ENCODE measurements around the gene PIAS1. TPM values are rescaled to one million over a fixed set of nuclear protein-coding genes. Genes with fewer than 3 reads are reported as not detected.

PIAS1 gene
- total RNA-seq, 4 donors from 2014 or later: 91.6 to 202 (median 111) TPM

GRCh38 chr15:68096099-68096498, 42.0 kb downstream of the PIAS1 start:
- no peaks in the 10 kb centered on the region for H3K27me3 ChIP-seq
- peaks cover 0 to 5% of the 10 kb centered on the region in 2 donors for H3K36me3 ChIP-seq
- intact Hi-C loops (cut with DNase I): no loop called here
- H3K9me3 ChIP-seq: no peaks in the 10 kb centered on the region
- H3K4me3 ChIP-seq (replicated peaks in 1 of 3): no peak overlapping the region
- H3K4me1 ChIP-seq: peaks cover 0 to 7% of the 10 kb centered on the region in 2 donors
- TF ChIP-seq CTCF (IDR thresholded peaks at IDR 0.05) (no peak), POLR2A (IDR thresholded peaks at IDR 0.05) (no peak)
- WGBS, 2 donors: 94 to 98% methylated on average over 1 of the region's 1 CpG
- no peak for DNase-seq
- no peak overlapping the region for H3K27ac ChIP-seq

DNA sequence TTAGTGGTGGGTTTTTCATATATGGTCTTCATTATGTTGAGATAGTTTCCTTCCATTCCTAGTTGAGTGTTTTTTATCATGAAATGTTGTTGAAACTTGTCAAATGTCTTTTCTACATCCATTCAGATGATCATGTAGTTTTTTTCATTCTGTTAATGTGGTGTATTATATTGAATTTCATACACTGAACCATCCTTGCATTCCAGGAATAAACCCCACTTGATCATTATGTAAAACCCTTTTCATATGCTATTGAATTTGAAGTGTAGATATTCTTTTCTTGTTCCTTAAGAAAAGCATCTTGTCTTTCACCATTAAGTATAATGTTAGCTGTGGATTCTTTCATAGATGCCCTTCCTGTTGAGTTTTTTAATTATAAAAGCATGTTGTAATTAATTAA, 42.9 kb downstream of the PIAS1 start:
- no peaks in the 10 kb centered on the region for H3K27me3 ChIP-seq
- H3K9me3 ChIP-seq: no peaks in the 10 kb centered on the region
- H3K27ac ChIP-seq: no peak overlapping the region
- no peak overlapping the region for H3K4me3 ChIP-seq (replicated peaks in 1 of 3)
- TF ChIP-seq CTCF (IDR thresholded peaks at IDR 0.05) (no peak), POLR2A (IDR thresholded peaks at IDR 0.05) (no peak)
- peaks cover 0 to 7% of the 10 kb centered on the region in 2 donors for H3K4me1 ChIP-seq
- no peak for DNase-seq
- peaks cover 0 to 3% of the 10 kb centered on the region in 2 donors for H3K36me3 ChIP-seq
- intact Hi-C loops (cut with DNase I): no loop called here

- intact Hi-C loops (cut with DNase I): no loop called here
- H3K27me3 ChIP-seq: no peaks in the 10 kb centered on the region
- no peak overlapping the region for H3K27ac ChIP-seq
- no peak for TF ChIP-seq POLR2A (IDR thresholded peaks at IDR 0.05)
- no peak for TF ChIP-seq CTCF (IDR thresholded peaks at IDR 0.05)
- no peaks in the 10 kb centered on the region for H3K36me3 ChIP-seq
- H3K9me3 ChIP-seq: no peaks in the 10 kb centered on the region
- peaks cover 0 to 7% of the 10 kb centered on the region in 2 donors for H3K4me1 ChIP-seq
- no peak for DNase-seq
- no peak overlapping the region for H3K4me3 ChIP-seq (replicated peaks in 1 of 3)
- WGBS, 2 donors: 77 to 79% methylated on average over 1 of the region's 1 CpG
Observed at GRCh38 chr15:68098465-68098864, 44.4 kb downstream of the PIAS1 start.

- DNase-seq: no peak
- intact Hi-C loops (cut with DNase I): no loop called here
- WGBS, 2 donors: 94 to 95% methylated on average over 2 of the region's 2 CpGs
- Histone ChIP-seq H3K27ac (no peak overlapping the region), H3K27me3 (no peaks in the 10 kb centered on the region), H3K4me1 (no peaks in the 10 kb centered on the region), H3K9me3 (no peaks in the 10 kb centered on the region), H3K4me3 (replicated peaks in 1 of 3) (no peak overlapping the region), H3K36me3 (no peaks in the 10 kb centered on the region)
- TF ChIP-seq POLR2A (IDR thresholded peaks at IDR 0.05): no peak
Observed at GRCh38 chr15:68100194-68100593, 46.1 kb downstream of the PIAS1 start.

GRCh38 chr15:68103603-68104002, 49.5 kb downstream of the PIAS1 start:
- H3K4me1 ChIP-seq: peaks cover 0 to 9% of the 10 kb centered on the region in 2 donors
- H3K27me3 ChIP-seq: no peaks in the 10 kb centered on the region
- intact Hi-C loops (cut with DNase I): no loop called here
- no peaks in the 10 kb centered on the region for H3K36me3 ChIP-seq
- H3K27ac ChIP-seq: no peak overlapping the region
- no peaks in the 10 kb centered on the region for H3K9me3 ChIP-seq
- no peak overlapping the region for H3K4me3 ChIP-seq (replicated peaks in 1 of 3)
- TF ChIP-seq CTCF (IDR thresholded peaks at IDR 0.05): no peak
- TF ChIP-seq POLR2A (IDR thresholded peaks at IDR 0.05): no peak
- no peak for DNase-seq
- WGBS, 2 donors: 98% methylated on average over 6 of the region's 6 CpGs

DNA sequence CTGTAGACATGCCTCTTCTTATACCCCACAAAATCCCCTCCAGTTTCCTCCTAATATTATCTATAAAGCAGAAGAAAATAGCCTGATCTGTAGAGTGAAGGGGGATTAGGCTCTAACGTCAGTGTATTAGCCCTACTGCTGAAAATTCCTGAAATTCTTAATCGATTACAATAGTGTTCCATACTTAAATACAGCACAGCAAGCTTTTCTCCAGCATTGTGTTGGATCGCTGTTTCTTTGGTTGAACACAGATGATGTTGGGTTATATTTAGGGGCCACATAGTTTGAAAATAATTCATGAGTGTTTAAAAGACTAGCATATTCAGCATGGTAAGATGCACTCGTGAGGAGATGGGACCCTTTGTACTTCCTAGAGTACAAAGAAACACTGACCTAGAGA, 52.5 kb downstream of the PIAS1 start:
- no peak for DNase-seq
- Histone ChIP-seq H3K4me1 (peaks cover 0 to 9% of the 10 kb centered on the region in 2 donors), H3K27ac (no peak overlapping the region), H3K4me3 (replicated peaks in 1 of 3) (no peak overlapping the region), H3K9me3 (no peaks in the 10 kb centered on the region), H3K27me3 (no peaks in the 10 kb centered on the region), H3K36me3 (no peaks in the 10 kb centered on the region)
- TF ChIP-seq POLR2A (IDR thresholded peaks at IDR 0.05): no peak
- TF ChIP-seq CTCF (IDR thresholded peaks at IDR 0.05): no peak
- intact Hi-C loops (cut with DNase I): no loop called here
- 81 to 83% methylated on average over 4 of the region's 4 CpGs for WGBS, 2 donors
